DOHH2 (cell line): ENCODE results near the gene IL31.

Experiments used
- CTCF ChIP-seq: fragments of 200-600 bp; sonication (generic); IDR thresholded peaks from one replicate; pipeline ENCODE4 v1.5.1; 2014; ENCODE audit warnings: antibody characterized with exemption, mild to moderate bottlenecking, low read depth, low read length; ENCODE audit not compliant: poor library complexity, severe bottlenecking
- EZH2phosphoT487 ChIP-seq: fragments of 200-600 bp; sonication (generic); IDR thresholded peaks from 2 replicates; pipeline ENCODE4 v1.6.1; 2017; ENCODE audit warnings: borderline replicate concordance, mild to moderate bottlenecking, antibody characterized with exemption, low read length, moderate library complexity, mixed read lengths

- TF ChIP-seq CTCF (no peak), EZH2phosphoT487 (no peak)
Measured at GRCh38 chr12:122142857-122143256, 31.2 kb downstream of the IL31 start.
